Endodermal cell (in vitro differentiated cells): Measurements from ENCODE around the gene NIP7. TPM values are rescaled to one million over a fixed set of nuclear protein-coding genes. Genes with fewer than 3 reads are reported as not detected.

Experiments used
- DNase-seq: peaks from one replicate; pipeline ENCODE4 v3.0.0-alpha.2; 2017
- H3K27ac ChIP-seq: 2 replicates; pipeline ENCODE4 v1.5.1; 2013; ENCODE audit warnings: mild to moderate bottlenecking, low read depth, low read length, moderate library complexity
- H3K27me3 ChIP-seq: 2 replicates; pipeline ENCODE4 v1.6.1; 2013; ENCODE audit warnings: mild to moderate bottlenecking, low read length, moderate library complexity; ENCODE audit not compliant: insufficient read depth, control insufficient read depth, poor library complexity, severe bottlenecking
- H3K36me3 ChIP-seq: 2 replicates; pipeline ENCODE4 v1.7.0; 2013; ENCODE audit warnings: mild to moderate bottlenecking, low read length, moderate library complexity; ENCODE audit not compliant: control insufficient read depth, insufficient read depth
- H3K4me1 ChIP-seq: one replicate; pipeline ENCODE4 v1.7.0; 2013; ENCODE audit warnings: low read length; ENCODE audit not compliant: control insufficient read depth, insufficient read depth
- H3K4me3 ChIP-seq: 2 replicates; pipeline ENCODE4 v1.5.1; 2013; ENCODE audit warnings: mild to moderate bottlenecking, low read length, moderate library complexity
- H3K9ac ChIP-seq: 2 replicates; pipeline ENCODE4 v1.6.1; 2013; ENCODE audit warnings: mild to moderate bottlenecking, low read length, moderate library complexity; ENCODE audit not compliant: poor library complexity, severe bottlenecking; ENCODE audit errors: extremely low read depth
- H3K9me3 ChIP-seq: 2 replicates; pipeline ENCODE4 v1.6.1; 2013; ENCODE audit warnings: mild to moderate bottlenecking, low read length, moderate library complexity; ENCODE audit not compliant: control insufficient read depth
- H3K27ac Mint-ChIP-seq: 2 replicates; pipeline ENCODE4 v1.8.0; 2020; ENCODE audit warnings: mixed read lengths
- H3K27me3 Mint-ChIP-seq: 2 replicates; pipeline ENCODE4 v1.8.0; 2021; ENCODE audit warnings: mild to moderate bottlenecking, mixed read lengths; ENCODE audit not compliant: insufficient read depth
- H3K36me3 Mint-ChIP-seq: 2 replicates; pipeline ENCODE4 v1.8.0; 2020; ENCODE audit warnings: low read depth, mixed read lengths
- H3K4me1 Mint-ChIP-seq: 2 replicates; pipeline ENCODE4 v1.8.0; 2020; ENCODE audit warnings: mixed read lengths
- H3K4me3 Mint-ChIP-seq: 2 replicates; pipeline ENCODE4 v1.8.0; 2020; ENCODE audit warnings: mild to moderate bottlenecking, moderate library complexity, mixed read lengths
- H3K9me3 Mint-ChIP-seq: 2 replicates; pipeline ENCODE4 v1.8.0; 2020; ENCODE audit warnings: mild to moderate bottlenecking, mixed read lengths
- CTCF ChIP-seq: fragments of 200-600 bp; sonication (generic); conservative IDR thresholded peaks from 2 replicates; pipeline ENCODE4 v1.5.0; 2021; ENCODE audit warnings: antibody characterized with exemption, mild to moderate bottlenecking
- WGBS, 2 experiments: methylation state at CpG; one replicate each; pipeline versions ENCODE4 v1.1.5 to v1.1.7; 2013; ENCODE audit warnings: missing lambda C conversion rate in 2 of 2, mixed read lengths in 1 of 2; ENCODE audit not compliant: insufficient coverage in 1 of 2, insufficient read length in 1 of 2; 5-methylcytosine and 5-hydroxymethylcytosine counted together
- total RNA-seq, 2 donors: library from RNA; stranded (reverse); fragmentation: NEBNext Ultra II Directional in 1 of 2; extraction: Animal tissue kit (Norgen Biotek cat#: 25700) in 1 of 2; gene quantifications; 2 replicates in 1 of 2; 3 replicates in 1 of 2; pipeline ENCODE4 v1.2.1, GENCODE V29; 2021

NIP7 gene
- total RNA-seq, 2 donors from 2014 or later = 30.5 to 36.3 TPM

- peaks cover 84% of the 10 kb centered on the region for H3K36me3 ChIP-seq
- Mint-ChIP-seq H3K27me3 (no peaks in the 10 kb centered on the region), H3K4me1 (peaks cover 14% of the 10 kb centered on the region), H3K9me3 (no peaks in the 10 kb centered on the region), H3K27ac (no peak overlapping the region), H3K4me3 (no peak overlapping the region), H3K36me3 (peaks cover 84% of the 10 kb centered on the region)
- DNase-seq = no peak
- no peak overlapping the region for H3K9ac ChIP-seq
- H3K4me3 ChIP-seq = no peak overlapping the region
- TF ChIP-seq CTCF = no peak
- H3K4me1 ChIP-seq = no peaks in the 10 kb centered on the region
- H3K27me3 ChIP-seq = no peaks in the 10 kb centered on the region
- H3K27ac ChIP-seq = no peak overlapping the region
- 90 to 96% methylated on average over 4 to 8 of the region's 8 CpGs for WGBS, 2 experiments
- H3K9me3 ChIP-seq = no peaks in the 10 kb centered on the region
Observed at GRCh38 chr16:69324013-69324531, 15.5 kb upstream of the NIP7 start.

DNA sequence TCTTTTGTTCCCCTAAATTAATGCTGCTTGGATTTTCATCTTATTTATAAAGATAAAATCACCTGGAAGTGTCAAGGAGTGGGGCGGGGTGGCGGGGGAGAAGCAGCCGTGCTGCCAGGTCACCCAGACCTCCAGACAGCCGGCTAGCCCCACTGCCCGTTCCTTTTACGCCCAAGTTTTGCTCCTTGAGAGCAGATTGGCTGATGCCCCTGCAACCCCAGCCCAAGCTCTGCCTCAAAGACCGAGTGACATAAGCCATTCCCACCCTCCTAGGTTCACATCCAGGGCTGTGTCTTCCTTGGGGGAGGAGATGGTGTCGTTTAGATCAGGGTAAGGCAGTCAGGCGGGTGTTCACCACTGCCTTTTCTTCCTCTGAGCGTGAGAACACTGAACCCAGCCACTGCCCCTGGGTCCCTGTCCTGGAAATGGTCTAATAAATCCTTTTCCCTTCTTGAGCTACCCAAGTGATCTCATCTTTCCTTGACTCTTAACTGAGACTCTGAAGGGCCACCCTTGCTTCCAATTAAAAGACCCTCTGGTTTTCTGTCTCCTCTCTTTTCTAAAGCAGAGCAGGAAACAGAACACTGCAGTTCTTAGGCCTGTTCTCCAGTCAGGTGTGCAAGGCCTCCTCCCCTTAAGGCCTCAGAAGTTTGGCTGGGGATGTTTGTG is 14.9 kb upstream of the NIP7 start:
- peaks cover 19% of the 10 kb centered on the region for H3K4me1 Mint-ChIP-seq
- 96 to 100% methylated on average over 3 to 10 of the region's 10 CpGs for WGBS, 2 experiments
- Histone ChIP-seq H3K9me3 (no peaks in the 10 kb centered on the region), H3K36me3 (peaks cover 79% of the 10 kb centered on the region), H3K9ac (no peak overlapping the region), H3K27me3 (no peaks in the 10 kb centered on the region), H3K27ac (no peak overlapping the region), H3K4me3 (no peak overlapping the region), H3K4me1 (no peaks in the 10 kb centered on the region)
- TF ChIP-seq CTCF = no peak
- H3K4me3 Mint-ChIP-seq = no peak overlapping the region
- H3K27ac Mint-ChIP-seq = no peak overlapping the region
- H3K36me3 Mint-ChIP-seq = peaks cover 80% of the 10 kb centered on the region
- no peak for DNase-seq
- no peaks in the 10 kb centered on the region for H3K9me3 Mint-ChIP-seq
- no peaks in the 10 kb centered on the region for H3K27me3 Mint-ChIP-seq

DNA sequence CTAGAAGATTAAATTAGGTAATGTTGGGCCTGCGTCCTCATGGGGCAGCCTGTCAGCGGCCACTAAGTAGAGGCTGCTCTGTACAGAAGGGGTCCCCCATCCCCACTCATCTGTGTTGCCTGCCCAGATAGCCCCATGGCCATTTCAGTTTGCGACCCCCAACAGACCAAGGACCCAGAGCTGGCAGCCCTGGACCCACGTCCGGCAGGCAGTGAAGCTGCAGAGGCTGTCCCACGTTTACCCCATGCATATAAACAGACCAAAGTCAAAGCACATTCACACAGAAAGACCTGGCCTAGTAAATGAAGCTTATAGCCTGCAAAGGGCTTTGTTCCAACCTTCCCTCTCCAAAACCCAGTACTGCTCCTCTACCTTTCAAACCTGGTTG is 13.8 kb upstream of the NIP7 start:
- DNase-seq = peak; percentile 43
- no peaks in the 10 kb centered on the region for H3K4me1 ChIP-seq
- no peaks in the 10 kb centered on the region for H3K27me3 Mint-ChIP-seq
- TF ChIP-seq CTCF = no peak
- H3K36me3 ChIP-seq = peaks cover 72% of the 10 kb centered on the region
- no peak overlapping the region for H3K27ac Mint-ChIP-seq
- H3K4me1 Mint-ChIP-seq = peaks cover 19% of the 10 kb centered on the region
- H3K27ac ChIP-seq = no peak overlapping the region
- H3K9me3 Mint-ChIP-seq = no peaks in the 10 kb centered on the region
- H3K27me3 ChIP-seq = no peaks in the 10 kb centered on the region
- no peak overlapping the region for H3K9ac ChIP-seq
- H3K36me3 Mint-ChIP-seq = peaks cover 74% of the 10 kb centered on the region
- H3K4me3 ChIP-seq = peak overlapping the region; percentile 44
- H3K9me3 ChIP-seq = no peaks in the 10 kb centered on the region
- 92 to 100% methylated on average over 1 to 6 of the region's 6 CpGs for WGBS, 2 experiments
- no peak overlapping the region for H3K4me3 Mint-ChIP-seq
